Putamen (tissue), 1 donor: ENCODE measurements around the gene PELI2.

Experiments used
- DNase-seq: peaks from one replicate; pipeline ENCODE4 v3.0.0-alpha.2; 2016; ENCODE audit warnings: low spot score

PELI2 gene

GRCh38 chr14:56206596-56206995, 88.4 kb downstream of the PELI2 start:
- DNase-seq: no peak

GRCh38 chr14:56207626-56208292, 89.5 kb downstream of the PELI2 start:
- DNase-seq: no peak

GRCh38 chr14:56208520-56208919, 90.3 kb downstream of the PELI2 start:
- DNase-seq: no peak

GRCh38 chr14:56210571-56210970, 92.4 kb downstream of the PELI2 start:
- DNase-seq: no peak

GRCh38 chr14:56211084-56211483, 92.9 kb downstream of the PELI2 start:
- DNase-seq: no peak

- DNase-seq: no peak
Measured at GRCh38 chr14:56211844-56212243, 93.6 kb downstream of the PELI2 start.

GRCh38 chr14:56212521-56212920, 94.3 kb downstream of the PELI2 start:
- DNase-seq: no peak

GRCh38 chr14:56213306-56213705, 95.1 kb downstream of the PELI2 start:
- DNase-seq: no peak

GRCh38 chr14:56215180-56215579, 97.0 kb downstream of the PELI2 start:
- no peak for DNase-seq

GRCh38 chr14:56216626-56217379, 98.6 kb downstream of the PELI2 start:
- DNase-seq: peak; percentile 66

- no peak for DNase-seq
Measured at GRCh38 chr14:56217380-56218045, 99.3 kb downstream of the PELI2 start.

- DNase-seq: no peak
Measured at GRCh38 chr14:56219666-56220413, 101.6 kb downstream of the PELI2 start.

GRCh38 chr14:56221382-56222128, 103.3 kb downstream of the PELI2 start:
- no peak for DNase-seq

GRCh38 chr14:56224229-56224628, 106.0 kb downstream of the PELI2 start:
- DNase-seq: no peak

- no peak for DNase-seq
Measured at GRCh38 chr14:56224691-56225681, 106.8 kb downstream of the PELI2 start.

GRCh38 chr14:56235388-56235787, 117.2 kb downstream of the PELI2 start:
- no peak for DNase-seq

- no peak for DNase-seq
Measured at GRCh38 chr14:56237398-56237797, 119.2 kb downstream of the PELI2 start.

- no peak for DNase-seq
Measured at GRCh38 chr14:56241461-56241860, 123.2 kb downstream of the PELI2 start.

GRCh38 chr14:56243110-56243509, 124.9 kb downstream of the PELI2 start:
- no peak for DNase-seq

- no peak for DNase-seq
Measured at GRCh38 chr14:56244138-56244789, 126.1 kb downstream of the PELI2 start.
